Activated gamma-delta T cell (primary cell): ENCODE results near the gene CRTAC1.

Experiments
- DNase-seq: peaks from one replicate; lab custom pipeline; 2025; lab: John Stamatoyannopoulos, UW

The CRTAC1 gene

GRCh38 chr10:97898429-97898828 is 132.0 kb downstream of the CRTAC1 start:
- no peak for DNase-seq

DNA sequence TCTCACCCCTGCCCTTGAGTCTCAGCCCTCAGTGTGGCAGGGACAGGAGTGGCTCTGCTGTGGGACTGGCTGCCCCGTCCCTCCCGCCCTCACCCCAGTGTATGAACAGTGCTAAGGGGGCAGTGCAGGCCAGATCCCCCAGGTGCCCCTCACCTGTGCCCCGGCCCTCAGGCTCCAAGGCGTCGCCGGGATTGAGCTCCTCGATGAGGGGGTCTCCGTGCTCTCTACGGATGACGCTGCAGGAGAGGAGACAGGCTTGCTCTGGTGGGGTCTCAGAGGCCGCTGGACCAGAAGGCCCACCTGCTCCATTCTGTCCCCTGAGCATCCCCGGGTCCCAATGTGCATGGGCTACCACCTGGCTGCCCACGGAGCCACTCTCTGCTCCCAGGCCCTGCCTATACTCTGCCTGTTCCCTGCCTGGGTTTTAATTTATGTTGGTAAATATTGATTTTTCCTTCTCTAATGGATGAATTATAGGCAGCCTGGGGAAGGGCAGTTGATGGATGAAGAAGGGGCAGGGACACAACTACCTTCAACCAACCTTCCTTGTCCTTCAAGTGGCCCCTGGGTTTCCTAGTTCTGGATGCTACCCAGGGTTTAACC is 133.6 kb downstream of the CRTAC1 start:
- no peak for DNase-seq

- DNase-seq, result no peak
Observed at GRCh38 chr10:97895915-97896314, 134.5 kb downstream of the CRTAC1 start.

GRCh38 chr10:97895084-97895483 is 135.3 kb downstream of the CRTAC1 start:
- no peak for DNase-seq

DNA sequence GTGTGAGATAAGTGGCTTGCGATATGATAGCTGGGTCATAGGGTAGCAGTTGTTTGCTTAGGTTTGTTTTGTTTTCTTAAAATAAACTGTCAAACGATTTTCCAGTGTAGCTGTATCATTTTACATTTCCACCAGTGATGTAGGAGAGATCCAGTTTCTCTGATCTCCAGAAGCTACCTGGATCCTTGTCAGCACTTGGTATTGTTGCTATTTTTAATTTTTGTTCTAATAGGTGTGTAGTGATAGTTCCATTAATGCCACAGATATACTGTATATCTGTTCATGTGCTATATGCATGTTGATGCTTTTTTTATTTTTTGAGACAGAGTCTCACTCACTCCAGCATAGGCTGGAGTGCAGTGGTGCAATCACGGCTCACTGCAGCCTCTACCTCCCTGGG is 136.3 kb downstream of the CRTAC1 start:
- no peak for DNase-seq

DNA sequence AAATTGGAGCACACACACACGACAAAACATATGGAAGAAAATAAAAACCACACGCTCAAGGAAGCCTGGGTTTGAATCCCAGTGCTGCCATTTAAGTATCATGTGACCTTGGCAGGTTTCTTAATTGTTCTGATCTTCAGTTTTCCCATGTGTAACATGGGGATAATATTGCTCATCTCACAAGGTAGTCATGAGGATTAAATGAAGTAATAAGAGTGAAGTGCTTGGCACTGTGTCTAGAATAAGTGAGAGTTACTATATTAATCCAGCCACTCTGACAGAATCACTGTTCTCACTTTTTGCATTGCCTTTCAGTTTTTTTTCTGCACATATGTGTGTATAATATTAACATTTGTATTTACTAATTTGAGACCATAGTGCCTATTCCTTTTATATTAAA is 137.5 kb downstream of the CRTAC1 start:
- DNase-seq, result no peak

GRCh38 chr10:97892506-97892905 is 137.9 kb downstream of the CRTAC1 start:
- no peak for DNase-seq

DNA sequence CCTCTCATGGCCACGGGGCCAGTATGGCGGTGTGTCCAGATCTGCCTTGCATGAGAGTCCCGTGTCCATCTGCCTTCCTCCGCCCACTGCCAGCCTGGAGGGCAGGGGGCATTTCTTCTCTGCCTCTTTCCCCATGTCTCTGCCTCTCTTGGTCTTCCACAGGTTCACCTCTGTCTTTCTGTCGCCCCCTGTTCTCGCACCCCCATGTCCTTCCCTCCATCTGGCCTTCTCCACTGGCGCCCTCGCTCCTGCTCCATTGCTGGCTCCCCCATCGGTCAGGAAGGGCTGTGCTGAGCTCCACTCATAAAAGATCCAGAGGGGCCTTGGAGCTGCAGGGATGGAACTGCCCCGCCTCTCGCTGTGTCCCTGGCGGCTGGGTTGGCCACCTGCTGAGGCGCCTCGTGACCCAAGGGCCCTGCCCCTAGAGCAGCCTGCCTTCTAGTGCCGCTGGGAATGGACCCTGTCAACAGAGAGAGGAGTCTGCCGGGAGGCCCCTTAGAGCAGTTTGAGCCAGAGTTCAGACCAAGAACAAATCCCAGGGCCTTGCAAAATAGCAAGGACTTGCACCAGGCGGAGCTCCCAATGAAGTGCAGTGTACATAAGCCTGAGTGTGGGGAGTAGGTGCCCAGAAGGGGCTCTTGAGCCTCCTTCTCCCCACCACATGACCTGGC is 138.8 kb downstream of the CRTAC1 start:
- DNase-seq, result no peak

GRCh38 chr10:97889461-97890265 is 140.8 kb downstream of the CRTAC1 start:
- DNase-seq, result no peak

- no peak for DNase-seq
Observed at GRCh38 chr10:97888641-97889262, 141.7 kb downstream of the CRTAC1 start.

GRCh38 chr10:97888134-97888533 is 142.3 kb downstream of the CRTAC1 start:
- DNase-seq, result no peak

DNA sequence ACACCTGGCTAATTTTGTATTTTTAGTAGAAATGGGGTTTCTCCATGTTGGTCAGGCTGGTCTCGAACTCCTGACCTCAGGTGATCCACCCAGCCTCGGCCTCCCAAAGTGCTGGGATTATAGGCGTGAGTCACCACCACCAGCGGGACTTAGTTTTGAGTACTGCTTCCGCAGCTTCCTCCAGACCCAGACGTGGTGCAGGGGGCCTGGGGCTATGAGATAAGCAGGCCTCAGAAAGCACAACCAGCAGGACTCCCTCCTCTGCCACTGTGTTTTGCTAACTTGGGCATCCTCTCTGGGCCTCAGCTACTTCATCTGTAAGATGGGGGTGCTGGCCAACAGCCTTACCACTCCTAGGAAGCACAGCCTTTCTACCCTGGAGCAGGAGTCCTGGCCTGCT is 143.0 kb downstream of the CRTAC1 start:
- DNase-seq, result no peak

GRCh38 chr10:97886286-97886685 is 144.1 kb downstream of the CRTAC1 start:
- DNase-seq, result no peak

- DNase-seq, result no peak
Observed at GRCh38 chr10:97883092-97883485, 147.3 kb downstream of the CRTAC1 start.

DNA sequence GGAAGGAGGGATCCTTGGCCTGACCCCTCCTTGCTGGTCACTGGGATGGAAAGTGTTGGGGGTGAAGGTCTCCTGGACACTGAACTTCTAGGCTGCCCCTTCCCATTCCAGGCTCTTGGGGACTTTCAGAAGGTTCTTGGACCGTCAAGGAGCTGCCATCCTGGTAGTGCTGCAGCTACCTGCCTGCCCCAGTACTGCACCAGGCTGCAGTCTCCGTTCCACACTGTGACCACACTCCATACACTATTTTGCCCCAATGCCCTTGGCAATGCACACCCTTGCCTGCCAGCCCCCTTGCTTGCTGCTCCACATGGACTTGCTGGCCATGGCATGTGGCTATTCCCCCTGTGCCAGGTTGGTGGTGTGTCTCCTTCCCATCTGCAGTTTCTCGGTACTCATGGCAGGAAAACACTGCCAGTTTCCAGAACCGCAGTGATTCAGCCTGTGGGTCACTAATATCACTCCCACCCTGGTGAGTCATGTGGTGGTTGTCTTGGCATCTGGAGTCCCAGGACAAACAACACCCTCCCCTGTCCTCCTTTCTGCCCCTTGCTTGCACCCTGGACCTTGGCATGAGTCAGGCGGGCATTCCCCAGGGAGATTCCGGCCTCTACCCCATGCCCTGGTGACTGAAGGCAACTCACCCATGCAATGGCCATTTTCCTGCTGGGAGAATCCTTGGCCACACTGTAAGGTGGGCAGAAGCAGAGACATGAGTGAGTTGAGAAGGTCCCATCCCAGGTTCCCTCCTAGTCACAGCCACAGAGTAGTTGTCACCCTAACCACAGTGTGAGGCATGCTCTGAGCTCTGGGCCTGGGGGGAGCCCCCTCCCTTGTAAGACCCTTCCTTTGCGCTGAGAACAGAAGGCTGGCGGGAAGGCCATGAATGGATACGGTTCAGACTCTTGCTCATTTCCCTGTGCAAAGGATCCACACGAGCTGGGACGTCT is 148.0 kb downstream of the CRTAC1 start:
- DNase-seq, result no peak

- no peak for DNase-seq
Observed at GRCh38 chr10:97880109-97880508, 150.3 kb downstream of the CRTAC1 start.

- DNase-seq, result no peak
Observed at GRCh38 chr10:97879241-97879640, 151.2 kb downstream of the CRTAC1 start.

- DNase-seq, result no peak
Observed at GRCh38 chr10:97876402-97876801, 154.0 kb downstream of the CRTAC1 start.

- no peak for DNase-seq
Observed at GRCh38 chr10:97875391-97875790, 155.0 kb downstream of the CRTAC1 start.

DNA sequence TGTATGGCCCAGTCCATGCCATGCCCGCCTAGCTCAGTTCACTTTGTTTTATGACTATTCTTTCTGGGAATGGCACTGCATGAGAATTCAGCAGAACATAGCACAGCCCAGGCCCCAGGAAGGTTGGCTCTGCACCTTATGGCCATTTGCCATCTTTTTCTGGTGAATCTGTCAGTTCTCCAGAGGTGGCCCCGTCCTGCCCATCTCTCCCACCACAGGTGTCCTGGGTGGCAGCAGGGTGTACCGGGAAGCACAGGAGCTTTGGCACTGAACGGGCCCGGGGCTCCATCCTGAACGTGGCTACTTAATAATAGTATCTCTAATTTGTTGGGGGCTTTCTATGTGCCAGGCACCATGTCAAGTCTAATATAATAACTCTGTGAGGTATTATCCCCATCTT is 156.1 kb downstream of the CRTAC1 start:
- no peak for DNase-seq

DNA sequence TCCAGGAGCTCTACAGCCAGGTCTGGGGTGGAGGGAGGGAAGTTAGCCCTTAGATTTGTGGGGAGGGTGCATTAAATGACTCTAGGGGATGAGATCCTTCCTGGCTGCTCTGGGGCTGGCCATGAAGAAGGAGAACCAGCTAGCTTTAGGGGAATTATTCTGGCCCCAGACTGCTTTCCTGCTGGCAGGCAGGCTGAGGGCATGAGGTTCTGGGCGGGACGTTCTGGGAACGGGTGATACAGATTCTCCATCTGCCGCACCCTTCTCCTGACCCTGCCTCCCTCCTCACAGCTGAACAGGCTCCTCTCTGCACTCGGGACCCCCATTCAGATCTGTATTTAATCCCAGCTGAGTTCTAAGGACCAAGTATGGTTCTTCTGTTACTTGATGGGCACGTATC is 156.9 kb downstream of the CRTAC1 start:
- DNase-seq, result no peak

DNA sequence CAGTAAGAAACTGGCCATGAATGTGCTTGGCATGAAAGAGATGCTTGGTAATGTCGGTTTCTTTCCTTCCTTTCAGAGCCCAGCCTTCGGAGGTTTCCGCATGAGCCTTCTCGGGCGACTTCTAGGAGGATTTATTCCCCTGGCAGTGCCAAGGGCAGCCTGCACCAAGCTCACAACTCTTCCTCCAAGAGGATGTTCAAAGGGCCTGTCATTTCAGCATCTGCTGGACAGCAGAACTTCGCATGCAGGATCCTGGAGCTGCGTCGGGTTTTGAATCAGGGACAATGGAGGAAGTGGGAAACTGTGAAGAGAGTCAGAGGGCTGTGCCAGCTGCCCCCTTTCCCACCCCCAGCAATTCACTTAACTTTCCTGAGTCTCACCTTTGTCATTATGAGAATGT is 159.4 kb downstream of the CRTAC1 start:
- no peak for DNase-seq
